HUES64 (cell line): ENCODE data around the gene EDIL3.

Experiments
- H3K27ac ChIP-seq: 2 replicates; pipeline ENCODE4 v1.7.0; 2013; ENCODE audit warnings: low read depth, low read length, inconsistent platforms
- H3K27me3 ChIP-seq: 2 replicates; pipeline ENCODE4 v1.6.1; 2013; ENCODE audit warnings: mild to moderate bottlenecking, low read length; ENCODE audit not compliant: insufficient read depth
- H3K36me3 ChIP-seq: 2 replicates; pipeline ENCODE4 v1.6.1; 2013; ENCODE audit warnings: mild to moderate bottlenecking, low read length; ENCODE audit not compliant: insufficient read depth
- H3K4me1 ChIP-seq: 2 replicates; pipeline ENCODE4 v1.6.1; 2013; ENCODE audit warnings: mild to moderate bottlenecking, low read length, moderate library complexity; ENCODE audit not compliant: insufficient read depth
- H3K4me3 ChIP-seq: 2 replicates; pipeline ENCODE4 v1.5.1; 2013; ENCODE audit warnings: mild to moderate bottlenecking, low read length, moderate library complexity
- H3K9ac ChIP-seq: 2 replicates; pipeline ENCODE4 v1.6.1; 2013; ENCODE audit warnings: mild to moderate bottlenecking, low read depth, low read length
- H3K9me3 ChIP-seq: 2 replicates; pipeline ENCODE4 v1.6.1; 2013; ENCODE audit warnings: low read depth, low read length; ENCODE audit not compliant: insufficient read depth
- WGBS: fragments of 150-250, 120-280 bp; methylation state at CpG from one replicate; pipeline ENCODE4 v1.1.7; 2013; ENCODE audit warnings: missing lambda C conversion rate; 5-methylcytosine and 5-hydroxymethylcytosine counted together

The EDIL3 gene

DNA sequence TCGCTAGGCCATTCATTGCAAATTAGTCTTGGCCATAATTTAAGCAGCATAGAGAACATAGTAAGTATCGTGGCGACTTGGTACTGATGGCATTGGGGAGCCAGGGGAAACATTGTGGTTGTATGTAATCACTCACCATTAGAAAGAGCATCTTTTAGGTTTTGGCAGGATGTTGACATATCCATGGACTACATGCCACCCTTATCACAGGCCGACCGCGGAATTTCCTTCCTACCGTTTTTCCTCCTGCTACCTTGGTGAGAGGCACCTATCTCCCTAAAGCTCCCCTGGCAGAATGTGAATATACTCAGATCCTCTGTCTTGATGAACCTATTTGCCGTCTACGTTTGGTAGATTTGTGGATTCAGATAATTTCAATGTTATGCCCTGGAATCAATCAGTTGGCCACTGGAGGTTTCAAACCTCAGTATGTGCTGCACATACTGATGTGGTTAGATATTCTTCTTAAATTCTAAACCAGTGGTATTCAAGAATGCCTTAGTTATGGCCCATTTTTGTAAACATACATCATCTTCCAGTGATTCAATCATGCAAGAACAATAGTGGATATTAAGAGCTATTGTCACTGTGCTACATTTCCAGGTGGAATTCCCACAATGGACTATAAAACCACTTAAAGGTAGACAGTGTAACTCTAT lies 393.0 kb downstream of the EDIL3 start:
- H3K27ac ChIP-seq = no peak overlapping the region
- H3K4me1 ChIP-seq = peaks cover 12% of the 10 kb centered on the region
- no peaks in the 10 kb centered on the region for H3K9me3 ChIP-seq
- H3K36me3 ChIP-seq = no peaks in the 10 kb centered on the region
- H3K9ac ChIP-seq = no peak overlapping the region
- 96% methylated on average over 9 of the region's 9 CpGs for whole genome bisulfite sequencing
- no peaks in the 10 kb centered on the region for H3K27me3 ChIP-seq
- H3K4me3 ChIP-seq = no peak overlapping the region

DNA sequence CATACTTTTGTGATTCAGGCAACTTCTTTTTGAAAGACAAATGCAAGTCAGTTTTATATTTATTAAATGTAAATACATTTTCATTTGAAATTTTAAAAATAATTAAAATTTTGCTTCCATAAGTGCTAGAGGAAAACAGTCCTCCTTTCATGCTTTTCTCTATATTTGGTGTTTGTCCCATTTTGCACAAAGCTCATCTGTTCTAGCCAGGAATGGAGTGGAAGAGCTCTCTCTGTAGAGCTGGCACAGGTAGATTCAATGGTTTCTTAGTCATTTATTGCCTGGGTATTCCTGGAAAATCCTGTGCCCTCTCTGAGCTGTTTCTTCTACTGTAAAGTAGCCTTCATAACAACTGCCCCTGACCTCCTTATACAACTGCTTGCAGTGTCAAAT lies 396.4 kb downstream of the EDIL3 start:
- Histone ChIP-seq H3K27ac (no peak overlapping the region), H3K9me3 (no peaks in the 10 kb centered on the region), H3K27me3 (no peaks in the 10 kb centered on the region), H3K4me1 (no peaks in the 10 kb centered on the region), H3K4me3 (no peak overlapping the region), H3K9ac (no peak overlapping the region), H3K36me3 (no peaks in the 10 kb centered on the region)

DNA sequence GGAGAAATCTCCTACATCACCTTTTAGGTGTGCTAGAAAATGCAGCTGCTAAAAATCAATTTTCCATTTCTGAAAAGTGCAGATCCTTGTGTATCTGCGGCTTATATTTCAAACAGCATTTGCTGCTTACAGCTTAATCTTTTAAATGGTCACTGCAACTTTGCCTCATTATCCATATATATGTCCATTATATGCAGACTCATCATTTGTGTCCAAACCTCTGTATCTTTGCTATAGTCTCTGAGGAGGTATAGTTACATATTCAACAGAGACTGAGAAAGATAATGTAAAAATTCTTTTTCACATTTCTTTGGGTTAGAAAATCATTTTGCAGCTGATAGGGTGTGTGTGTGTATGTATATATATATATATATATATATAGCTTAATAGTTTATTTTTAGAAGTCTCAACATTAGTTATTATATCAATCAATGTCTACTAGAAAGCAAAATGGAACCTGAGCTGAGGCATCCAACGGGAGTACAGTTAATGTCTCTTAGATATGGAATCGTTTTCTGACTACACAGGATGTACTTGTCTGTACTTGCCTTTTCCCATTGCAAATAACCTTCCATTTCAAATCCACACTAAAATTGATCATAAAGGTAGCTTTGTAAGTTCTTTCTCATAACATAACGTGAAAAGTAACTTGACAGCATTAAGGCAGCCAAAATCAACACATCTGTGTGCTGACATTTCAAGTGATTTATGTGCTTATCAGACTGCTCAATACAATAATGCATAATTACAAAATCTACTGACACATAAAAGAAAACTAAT lies 397.0 kb downstream of the EDIL3 start:
- WGBS = 72% methylated on average over 4 of the region's 4 CpGs
- H3K27me3 ChIP-seq = no peaks in the 10 kb centered on the region
- no peaks in the 10 kb centered on the region for H3K9me3 ChIP-seq
- H3K4me1 ChIP-seq = no peaks in the 10 kb centered on the region
- no peaks in the 10 kb centered on the region for H3K36me3 ChIP-seq
- H3K4me3 ChIP-seq = no peak overlapping the region
- no peak overlapping the region for H3K27ac ChIP-seq
- no peak overlapping the region for H3K9ac ChIP-seq

DNA sequence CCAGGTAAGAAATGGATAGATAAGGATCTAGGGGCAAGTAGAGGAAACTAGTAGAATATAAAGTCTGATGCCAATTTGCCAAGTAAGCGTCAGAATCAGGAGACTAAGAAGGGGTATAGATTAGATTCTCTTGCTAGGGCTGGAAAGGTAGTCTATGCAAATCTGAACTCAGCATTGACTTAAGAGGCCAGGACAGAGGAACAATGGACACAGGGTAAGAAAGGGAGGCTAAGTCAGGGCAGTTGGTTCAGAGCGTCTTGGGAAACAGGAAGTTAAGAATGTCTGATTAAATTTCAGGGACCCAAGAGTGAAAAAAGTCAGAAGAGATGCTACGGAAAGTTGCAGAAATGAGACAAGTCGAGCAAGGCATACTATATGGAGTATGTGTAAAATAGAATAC lies 400.8 kb downstream of the EDIL3 start:
- Histone ChIP-seq H3K9ac (no peak overlapping the region), H3K4me1 (0 out of 2 replicates have a peak, but pooled peaks cover 5% of the 10 kb centered on the region)
- 88% methylated on average over 4 of the region's 4 CpGs for WGBS

DNA sequence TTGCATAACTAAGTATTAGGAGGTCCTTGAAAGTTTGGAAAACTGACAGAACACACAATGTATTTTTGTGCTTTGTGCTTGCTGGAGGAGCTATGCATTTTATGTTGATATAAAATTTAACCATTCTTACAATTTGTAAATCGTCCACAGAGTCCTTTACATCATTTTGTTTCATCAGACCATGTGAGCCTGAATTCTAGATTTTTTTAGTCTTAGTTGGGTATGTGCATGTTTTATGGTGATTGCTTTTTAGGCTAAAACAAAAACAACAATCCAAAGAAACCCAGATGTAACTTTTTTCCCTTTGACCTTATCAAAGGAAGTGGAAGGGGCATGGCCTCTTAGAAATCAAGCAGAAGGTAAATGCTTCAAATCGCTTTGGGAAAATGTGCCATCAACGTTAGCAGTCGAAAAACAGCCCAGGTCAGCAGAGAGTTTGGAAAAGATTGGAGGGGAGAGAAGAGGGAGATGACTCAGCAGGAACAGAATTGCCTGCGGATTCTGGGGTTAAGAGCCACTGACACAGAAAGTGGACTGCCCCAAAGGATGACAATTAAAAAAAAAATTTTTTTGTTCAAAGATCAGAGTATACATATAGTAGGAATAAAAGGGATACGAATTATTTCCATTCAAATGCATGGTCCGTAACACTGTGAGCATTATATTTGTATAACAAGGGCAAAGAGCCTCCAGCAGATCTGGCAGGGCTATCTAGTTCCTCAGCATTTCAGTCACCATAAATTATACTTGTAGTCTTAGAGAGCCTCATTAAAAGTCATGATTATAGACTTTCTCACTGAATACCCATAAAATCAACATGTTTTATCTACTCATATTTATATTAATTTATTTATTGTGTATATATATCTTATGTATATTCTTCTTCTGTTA lies 410.5 kb downstream of the EDIL3 start:
- Histone ChIP-seq H3K27ac (peak overlapping the region; percentile 57), H3K4me1 (peaks cover 30% of the 10 kb centered on the region), H3K4me3 (no peak overlapping the region), H3K9me3 (no peaks in the 10 kb centered on the region), H3K9ac (peak overlapping the region; percentile 21; the same call in 1 of the 2 replicates), H3K27me3 (no peaks in the 10 kb centered on the region), H3K36me3 (no peaks in the 10 kb centered on the region)
- WGBS = 25% methylated on average over 6 of the region's 7 CpGs

More for the DNA sequence above, 400.8 kb downstream of the EDIL3 start:
- no peak overlapping the region for H3K4me3 ChIP-seq
- no peaks in the 10 kb centered on the region for H3K27me3 ChIP-seq
- no peaks in the 10 kb centered on the region for H3K36me3 ChIP-seq
- no peaks in the 10 kb centered on the region for H3K9me3 ChIP-seq
- H3K27ac ChIP-seq = no peak overlapping the region

DNA sequence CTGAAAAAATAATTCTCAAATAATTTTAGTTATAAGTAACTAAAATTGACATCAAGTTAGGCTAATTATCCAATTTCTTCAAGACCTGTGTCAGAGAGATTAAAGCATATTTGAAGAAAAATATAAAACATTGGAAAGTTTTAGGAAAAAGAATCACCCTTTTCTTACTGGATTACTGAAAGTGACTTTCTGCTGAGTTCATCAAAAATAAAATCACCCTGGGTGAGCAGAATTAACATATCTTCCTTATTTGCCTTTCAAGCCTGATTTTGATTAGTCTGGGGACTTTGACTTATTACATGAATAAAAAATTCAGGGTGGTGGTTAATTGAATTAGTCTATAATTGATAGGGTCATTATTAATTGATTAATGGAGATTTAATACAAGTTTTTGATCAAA lies 411.8 kb downstream of the EDIL3 start:
- Histone ChIP-seq H3K36me3 (no peaks in the 10 kb centered on the region), H3K4me3 (no peak overlapping the region), H3K27ac (no peak overlapping the region), H3K27me3 (no peaks in the 10 kb centered on the region), H3K9me3 (no peaks in the 10 kb centered on the region), H3K9ac (no peak overlapping the region), H3K4me1 (peaks cover 30% of the 10 kb centered on the region)

DNA sequence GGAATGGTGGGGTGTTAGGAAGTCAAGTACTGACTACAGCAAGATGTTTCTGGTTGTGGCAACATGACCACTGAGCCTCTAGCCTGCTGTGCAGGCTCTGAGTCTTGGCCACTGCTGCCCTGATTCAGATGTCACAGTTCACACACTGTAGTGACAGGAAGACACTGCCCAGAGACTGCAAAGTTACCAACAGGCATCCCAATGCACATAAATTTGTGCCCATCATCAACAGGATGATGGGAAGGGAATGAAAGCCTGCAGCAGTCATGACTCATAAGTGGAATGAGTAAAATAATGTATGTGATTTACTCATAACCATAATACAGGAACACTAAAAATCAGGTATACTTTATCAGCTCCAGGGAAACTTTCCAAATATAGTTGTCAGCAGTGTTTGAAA lies 412.4 kb downstream of the EDIL3 start:
- H3K27ac ChIP-seq = no peak overlapping the region
- H3K9ac ChIP-seq = no peak overlapping the region
- no peaks in the 10 kb centered on the region for H3K9me3 ChIP-seq
- H3K4me1 ChIP-seq = peaks cover 30% of the 10 kb centered on the region
- no peaks in the 10 kb centered on the region for H3K27me3 ChIP-seq
- no peaks in the 10 kb centered on the region for H3K36me3 ChIP-seq
- H3K4me3 ChIP-seq = no peak overlapping the region

DNA sequence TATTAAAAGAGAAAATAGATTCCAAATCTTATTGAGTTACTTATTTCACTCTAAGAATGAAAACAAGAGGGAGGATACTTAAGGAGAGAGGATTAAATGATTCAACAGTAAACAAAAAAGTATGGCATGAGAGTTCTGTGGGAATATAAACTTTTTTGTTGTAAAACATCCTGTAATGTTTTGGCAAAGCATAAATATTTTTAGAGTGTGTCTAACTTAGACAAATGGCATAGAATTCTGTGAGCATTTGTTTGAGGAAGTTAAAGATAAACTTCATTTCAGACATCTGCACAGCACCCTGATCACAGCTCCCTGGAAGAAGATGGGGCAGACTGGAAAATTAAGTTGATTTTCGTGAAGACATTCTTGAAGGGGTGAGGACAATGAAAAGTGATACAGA lies 417.3 kb downstream of the EDIL3 start:
- no peaks in the 10 kb centered on the region for H3K9me3 ChIP-seq
- H3K9ac ChIP-seq = no peak overlapping the region
- no peaks in the 10 kb centered on the region for H3K27me3 ChIP-seq
- no peak overlapping the region for H3K4me3 ChIP-seq
- WGBS = 86% methylated on average over 1 of the region's 1 CpG
- no peak overlapping the region for H3K27ac ChIP-seq
- no peaks in the 10 kb centered on the region for H3K36me3 ChIP-seq
- 0 out of 2 replicates have a peak, but pooled peaks cover 2% of the 10 kb centered on the region for H3K4me1 ChIP-seq

DNA sequence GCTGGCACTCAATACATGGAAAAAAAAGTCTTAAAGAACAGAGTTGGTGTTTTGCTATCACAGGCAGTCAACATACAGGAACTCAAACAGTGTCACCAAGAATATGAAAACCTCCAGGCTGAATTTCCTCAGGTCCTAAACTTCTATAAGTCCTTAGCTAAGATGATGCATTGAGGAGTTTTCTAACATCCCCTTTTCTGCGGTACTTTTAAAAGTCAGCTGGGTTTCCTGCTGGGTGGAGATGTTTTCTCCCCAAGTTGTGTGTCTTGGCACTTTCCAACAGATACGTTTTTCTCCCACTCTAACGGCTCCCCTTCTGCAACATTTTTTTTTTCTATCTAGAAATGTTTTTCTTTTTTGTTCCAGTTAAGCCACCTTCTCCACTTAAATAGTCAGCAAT lies 419.2 kb downstream of the EDIL3 start:
- no peak overlapping the region for H3K9ac ChIP-seq
- H3K9me3 ChIP-seq = no peaks in the 10 kb centered on the region
- no peaks in the 10 kb centered on the region for H3K4me1 ChIP-seq
- no peak overlapping the region for H3K27ac ChIP-seq
- H3K27me3 ChIP-seq = no peaks in the 10 kb centered on the region
- WGBS = 89% methylated on average over 3 of the region's 3 CpGs
- no peaks in the 10 kb centered on the region for H3K36me3 ChIP-seq
- no peak overlapping the region for H3K4me3 ChIP-seq

DNA sequence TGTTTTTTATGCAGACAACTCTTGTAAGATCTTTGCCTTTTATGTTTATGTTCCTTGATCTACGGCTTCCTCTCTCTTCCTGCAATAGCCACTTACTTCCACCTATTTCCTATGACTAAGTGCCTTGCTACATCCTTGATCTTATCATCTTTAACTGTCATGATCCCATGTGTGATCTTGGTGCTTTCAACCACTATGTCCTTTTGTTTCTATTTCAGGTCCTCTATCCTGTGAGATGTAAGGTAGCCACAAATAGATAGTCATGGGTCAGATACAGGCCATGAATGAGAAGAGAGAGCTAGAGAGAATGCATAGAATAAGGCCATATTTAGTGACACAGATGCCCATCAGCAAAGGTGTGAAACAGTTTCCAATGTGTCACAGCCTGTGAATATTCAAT lies 420.4 kb downstream of the EDIL3 start:
- H3K9me3 ChIP-seq = no peaks in the 10 kb centered on the region
- no peak overlapping the region for H3K9ac ChIP-seq
- H3K27me3 ChIP-seq = no peaks in the 10 kb centered on the region
- WGBS = 93% methylated on average over 1 of the region's 1 CpG
- no peaks in the 10 kb centered on the region for H3K36me3 ChIP-seq
- no peak overlapping the region for H3K4me3 ChIP-seq
- no peaks in the 10 kb centered on the region for H3K4me1 ChIP-seq
- no peak overlapping the region for H3K27ac ChIP-seq

DNA sequence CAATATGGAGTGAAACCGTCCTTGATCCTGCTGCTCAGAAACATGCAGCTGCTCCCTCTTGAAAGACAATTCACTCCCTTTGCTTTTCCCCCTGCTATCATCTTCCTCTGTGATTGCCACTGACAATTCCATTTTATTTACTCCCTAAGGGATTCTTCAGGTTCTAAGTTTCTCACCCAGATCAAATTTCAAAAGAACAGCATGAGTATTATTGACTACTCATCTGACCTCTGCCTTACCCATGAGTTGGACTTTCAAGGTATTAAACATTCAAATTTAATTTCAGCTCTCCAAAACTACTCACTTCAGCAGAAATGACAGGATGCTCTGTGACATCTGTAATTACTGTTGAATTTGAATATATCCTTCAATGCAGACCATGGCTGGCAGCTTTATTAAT lies 427.5 kb downstream of the EDIL3 start:
- H3K36me3 ChIP-seq = no peaks in the 10 kb centered on the region
- no peak overlapping the region for H3K27ac ChIP-seq
- no peaks in the 10 kb centered on the region for H3K27me3 ChIP-seq
- peaks cover 10% of the 10 kb centered on the region for H3K4me1 ChIP-seq
- H3K9ac ChIP-seq = no peak overlapping the region
- 77% methylated on average over 1 of the region's 1 CpG for WGBS
- H3K9me3 ChIP-seq = no peaks in the 10 kb centered on the region
- H3K4me3 ChIP-seq = no peak overlapping the region
